DND-41 (cell line): ENCODE data around the gene DNER.

Source experiments
- CTCF ChIP-seq: IDR thresholded peaks from 2 replicates; pipeline ENCODE4 v1.5.1; 2012; ENCODE audit warnings: borderline replicate concordance, low read length, moderate library complexity, mild to moderate bottlenecking; ENCODE audit not compliant: poor library complexity, severe bottlenecking; ENCODE audit errors: extremely low read depth
- EZH2 ChIP-seq: IDR thresholded peaks from 3 replicates; pipeline ENCODE4 v1.6.1; 2012; ENCODE audit warnings: borderline replicate concordance, low read depth, mild to moderate bottlenecking, moderate library complexity, low read length, inconsistent platforms; ENCODE audit not compliant: severe bottlenecking

GRCh38 chr2:229749779-229750178 lies 35.4 kb upstream of the DNER start:
- no peak for TF ChIP-seq CTCF
- no peak for TF ChIP-seq EZH2
